Daoy (cell line): ENCODE results near the gene CDS2. TPM values are rescaled to one million over a fixed set of nuclear protein-coding genes. Genes with fewer than 3 reads are reported as not detected.

Source experiments
- DNase-seq: peaks from one replicate; pipeline ENCODE4 v3.0.0-alpha.2; 2015; ENCODE audit warnings: low read depth
- total RNA-seq: library from RNA; depleted of rRNA; stranded (reverse); fragments of >200 nt; shearing (Covaris generic); gene quantifications from 2 replicates; pipeline ENCODE4 v1.2.3, GENCODE V29; 2014

Gene CDS2
- total RNA-seq, 1 experiment from 2014 or later = 22.3 TPM

GRCh38 chr20:5119143-5119434 lies 7.7 kb upstream of the CDS2 start:
- DNase-seq = no peak

- DNase-seq = peak; percentile 98
Measured at GRCh38 chr20:5119435-5120184, 7.2 kb upstream of the CDS2 start, which contains the start of gene PCNA. Gene PCNA (minus strand): TSS chr20:5119958. CDS start chr20:5119798, 160 bp downstream.

GRCh38 chr20:5120185-5120476 lies 6.7 kb upstream of the CDS2 start:
- DNase-seq = no peak

- DNase-seq = no peak
Measured at GRCh38 chr20:5122873-5123260, 3.9 kb upstream of the CDS2 start.

GRCh38 chr20:5127204-5127858 lies 523 bp downstream of the CDS2 start:
- DNase-seq = peak; percentile 70

GRCh38 chr20:5127859-5128424 lies 1.1 kb downstream of the CDS2 start:
- no peak for DNase-seq

GRCh38 chr20:5128886-5129285 lies 2.1 kb downstream of the CDS2 start:
- DNase-seq = no peak

- DNase-seq = no peak
Measured at GRCh38 chr20:5131502-5131901, 4.7 kb downstream of the CDS2 start.

- DNase-seq = no peak
Measured at GRCh38 chr20:5133998-5134397, 7.2 kb downstream of the CDS2 start.

- DNase-seq = no peak
Measured at GRCh38 chr20:5135363-5136012, 8.7 kb downstream of the CDS2 start.

- no peak for DNase-seq
Measured at GRCh38 chr20:5136096-5136495, 9.3 kb downstream of the CDS2 start.

- no peak for DNase-seq
Measured at GRCh38 chr20:5140195-5140594, 13.4 kb downstream of the CDS2 start.

- DNase-seq = no peak
Measured at GRCh38 chr20:5141615-5142014, 14.8 kb downstream of the CDS2 start.

GRCh38 chr20:5143851-5144250 lies 17.0 kb downstream of the CDS2 start:
- DNase-seq = no peak

GRCh38 chr20:5145365-5146098 lies 18.7 kb downstream of the CDS2 start:
- no peak for DNase-seq

- no peak for DNase-seq
Measured at GRCh38 chr20:5146099-5146668, 19.4 kb downstream of the CDS2 start.

- no peak for DNase-seq
Measured at GRCh38 chr20:5146871-5147592, 20.2 kb downstream of the CDS2 start.

- no peak for DNase-seq
Measured at GRCh38 chr20:5148581-5148980, 21.8 kb downstream of the CDS2 start.

GRCh38 chr20:5149892-5150225 lies 23.1 kb downstream of the CDS2 start:
- no peak for DNase-seq

GRCh38 chr20:5150226-5151076 lies 23.6 kb downstream of the CDS2 start:
- no peak for DNase-seq

- no peak for DNase-seq
Measured at GRCh38 chr20:5153152-5153467, 26.3 kb downstream of the CDS2 start.
